ENCODE results near the gene HS6ST2. TPM values are rescaled to one million over a fixed set of nuclear protein-coding genes. Genes with fewer than 3 reads are reported as not detected.

The HS6ST2 gene
- total RNA-seq, 5 donors from 2014 or later (not counting 1 experiment from before 2014, with no cell fraction given), result not detected

- H3K9me3 ChIP-seq, result no peaks in the 10 kb centered on the region
- H3K9me3 Mint-ChIP-seq, result no peaks in the 10 kb centered on the region
- no peaks in the 10 kb centered on the region for H3K36me3 Mint-ChIP-seq
- H3K27ac ChIP-seq (ENCODE audit: low read length), result no peak overlapping the region
- WGBS (ENCODE audit: insufficient coverage), result 63% methylated on average over 2 of the region's 4 CpGs
- ChIA-PET CTCF (no interaction called here), POLR2A (no interaction called here)
- no peak overlapping the region for H3K4me3 Mint-ChIP-seq
- DNase-seq, result no peak
- no peak overlapping the region for H3K4me3 ChIP-seq (ENCODE audit: control insufficient read depth in 1 of 2, extremely low read depth in 1 of 2, low read length in 1 of 2)
- H3K4me1 ChIP-seq (ENCODE audit: control insufficient read depth in 1 of 2, extremely low read depth in 1 of 2, insufficient read depth in 2 of 2, low read length in 2 of 2), result no peaks in the 10 kb centered on the region
- no peaks in the 10 kb centered on the region for H3K4me1 Mint-ChIP-seq
- H3K27me3 ChIP-seq (replicated peaks in 1 of 2; ENCODE audit: control insufficient read depth in 2 of 2, extremely low read depth in 1 of 2, insufficient read depth in 2 of 2, low read length in 1 of 2), result no peaks in the 10 kb centered on the region
- H3K27ac Mint-ChIP-seq, result no peak overlapping the region
- no peak for ATAC-seq (replicated peaks in 1 of 4)
- no peaks in the 10 kb centered on the region for H3K36me3 ChIP-seq (ENCODE audit: control insufficient read depth in 2 of 2, extremely low read depth in 1 of 2, insufficient read depth in 1 of 2, low read length in 1 of 2)
- peaks cover 3 to 26% of the 10 kb centered on the region in 2 donors for H3K27me3 Mint-ChIP-seq
Observed at GRCh38 chrX:132758759-132759158, 199.7 kb downstream of the HS6ST2 start.

DNA sequence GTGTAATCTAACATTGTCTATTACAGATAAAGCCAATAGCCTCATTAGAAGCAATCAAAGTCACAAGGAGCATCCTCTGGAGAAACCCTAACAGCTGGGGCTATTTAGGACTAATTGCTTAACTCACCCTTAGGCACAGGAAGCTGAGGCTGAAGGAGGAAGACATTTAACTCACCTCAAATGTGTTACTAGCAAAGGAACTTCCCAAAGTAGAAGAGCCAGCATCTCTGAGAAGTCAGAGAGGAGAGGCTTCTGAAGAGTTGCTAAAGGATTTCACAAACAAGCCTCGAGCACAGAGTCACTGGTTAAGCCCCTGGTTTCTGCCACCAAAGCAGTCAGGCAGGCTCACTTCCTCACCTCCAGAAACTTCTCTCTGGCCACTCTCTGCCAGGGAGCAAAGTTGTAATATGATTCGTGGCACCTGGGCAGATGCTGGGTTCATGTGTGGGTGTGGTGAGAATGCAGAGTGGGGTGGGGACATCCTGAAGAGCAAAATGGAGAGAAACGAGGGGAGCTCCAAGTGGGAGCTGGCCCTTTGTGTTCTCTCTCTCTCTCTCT, 201.3 kb downstream of the HS6ST2 start:
- WGBS (ENCODE audit: insufficient coverage), result no CpG with 5 or more reads among the region's 3 CpGs
- Mint-ChIP-seq H3K4me3 (no peak overlapping the region), H3K27me3 (peaks cover 3 to 25% of the 10 kb centered on the region in 2 donors), H3K4me1 (no peaks in the 10 kb centered on the region), H3K36me3 (no peaks in the 10 kb centered on the region), H3K9me3 (no peaks in the 10 kb centered on the region), H3K27ac (no peak overlapping the region)
- POLR2A ChIA-PET, result no interaction called here
- DNase-seq, result no peak
- Histone ChIP-seq H3K4me1 (ENCODE audit: control insufficient read depth in 1 of 2, extremely low read depth in 1 of 2, insufficient read depth in 2 of 2, low read length in 2 of 2) (no peaks in the 10 kb centered on the region), H3K36me3 (ENCODE audit: control insufficient read depth in 2 of 2, extremely low read depth in 1 of 2, insufficient read depth in 1 of 2, low read length in 1 of 2) (no peaks in the 10 kb centered on the region), H3K4me3 (ENCODE audit: control insufficient read depth in 1 of 2, extremely low read depth in 1 of 2, low read length in 1 of 2) (no peak overlapping the region), H3K27ac (ENCODE audit: low read length) (no peak overlapping the region), H3K9me3 (no peaks in the 10 kb centered on the region), H3K27me3 (replicated peaks in 1 of 2; ENCODE audit: control insufficient read depth in 2 of 2, extremely low read depth in 1 of 2, insufficient read depth in 2 of 2, low read length in 1 of 2) (no peaks in the 10 kb centered on the region)
- CTCF ChIA-PET, result interaction anchor here in 1 of 2 donors (0.6 kb wide), 1 partner anchor 36 kb away, joined by 4 read pairs; no protein-coding TSS in a partner anchor
- ATAC-seq (replicated peaks in 1 of 4), result no peak

- 83% methylated on average over 1 of the region's 4 CpGs for WGBS (ENCODE audit: insufficient coverage)
- no peak overlapping the region for H3K27ac Mint-ChIP-seq
- ATAC-seq (replicated peaks in 1 of 4) (no peak), DNase-seq (no peak)
- H3K4me3 Mint-ChIP-seq, result no peak overlapping the region
- ChIA-PET CTCF (interaction anchor here in 1 of 2 donors (0.6 to 0.7 kb wide), 2 partner anchors 36 to 605 kb away, joined by 3 to 4 read pairs; no protein-coding TSS in a partner anchor), POLR2A (no interaction called here)
- H3K27me3 Mint-ChIP-seq, result peaks cover 3 to 23% of the 10 kb centered on the region in 2 donors
- H3K9me3 Mint-ChIP-seq, result no peaks in the 10 kb centered on the region
- no peak overlapping the region for H3K4me3 ChIP-seq (ENCODE audit: control insufficient read depth in 1 of 2, extremely low read depth in 1 of 2, low read length in 1 of 2)
- H3K36me3 Mint-ChIP-seq, result no peaks in the 10 kb centered on the region
- no peaks in the 10 kb centered on the region for H3K4me1 ChIP-seq (ENCODE audit: control insufficient read depth in 1 of 2, extremely low read depth in 1 of 2, insufficient read depth in 2 of 2, low read length in 2 of 2)
- H3K27ac ChIP-seq (ENCODE audit: low read length), result no peak overlapping the region
- H3K27me3 ChIP-seq (replicated peaks in 1 of 2; ENCODE audit: control insufficient read depth in 2 of 2, extremely low read depth in 1 of 2, insufficient read depth in 2 of 2, low read length in 1 of 2), result no peaks in the 10 kb centered on the region
- H3K9me3 ChIP-seq, result no peaks in the 10 kb centered on the region
- no peaks in the 10 kb centered on the region for H3K4me1 Mint-ChIP-seq
- H3K36me3 ChIP-seq (ENCODE audit: control insufficient read depth in 2 of 2, extremely low read depth in 1 of 2, insufficient read depth in 1 of 2, low read length in 1 of 2), result no peaks in the 10 kb centered on the region
Observed at GRCh38 chrX:132756439-132756838, 202.0 kb downstream of the HS6ST2 start.

- Histone ChIP-seq H3K27me3 (replicated peaks in 1 of 2; ENCODE audit: control insufficient read depth in 2 of 2, extremely low read depth in 1 of 2, insufficient read depth in 2 of 2, low read length in 1 of 2) (no peaks in the 10 kb centered on the region), H3K27ac (ENCODE audit: low read length) (no peak overlapping the region), H3K4me1 (ENCODE audit: control insufficient read depth in 1 of 2, extremely low read depth in 1 of 2, insufficient read depth in 2 of 2, low read length in 2 of 2) (peaks cover 0 to 11% of the 10 kb centered on the region in 2 experiments), H3K36me3 (ENCODE audit: control insufficient read depth in 2 of 2, extremely low read depth in 1 of 2, insufficient read depth in 1 of 2, low read length in 1 of 2) (no peaks in the 10 kb centered on the region), H3K9me3 (no peaks in the 10 kb centered on the region), H3K4me3 (ENCODE audit: control insufficient read depth in 1 of 2, extremely low read depth in 1 of 2, low read length in 1 of 2) (no peak overlapping the region)
- DNase-seq, result no peak
- Mint-ChIP-seq H3K27me3 (peaks cover 0 to 30% of the 10 kb centered on the region in 2 donors), H3K4me3 (no peak overlapping the region), H3K27ac (no peak overlapping the region), H3K36me3 (no peaks in the 10 kb centered on the region), H3K4me1 (peaks cover 0 to 6% (median 1%) of the 10 kb centered on the region in 3 donors), H3K9me3 (no peaks in the 10 kb centered on the region)
- ChIA-PET CTCF (interaction anchor here in 1 of 2 donors (0.6 kb wide), 1 partner anchor 1048 kb away, joined by 4 read pairs; no protein-coding TSS in a partner anchor), POLR2A (no interaction called here)
- ATAC-seq (replicated peaks in 1 of 4), result no peak
- no CpG with 5 or more reads among the region's 3 CpGs for WGBS (ENCODE audit: insufficient coverage)
Observed at GRCh38 chrX:132751063-132751690, 207.3 kb downstream of the HS6ST2 start.

DNA sequence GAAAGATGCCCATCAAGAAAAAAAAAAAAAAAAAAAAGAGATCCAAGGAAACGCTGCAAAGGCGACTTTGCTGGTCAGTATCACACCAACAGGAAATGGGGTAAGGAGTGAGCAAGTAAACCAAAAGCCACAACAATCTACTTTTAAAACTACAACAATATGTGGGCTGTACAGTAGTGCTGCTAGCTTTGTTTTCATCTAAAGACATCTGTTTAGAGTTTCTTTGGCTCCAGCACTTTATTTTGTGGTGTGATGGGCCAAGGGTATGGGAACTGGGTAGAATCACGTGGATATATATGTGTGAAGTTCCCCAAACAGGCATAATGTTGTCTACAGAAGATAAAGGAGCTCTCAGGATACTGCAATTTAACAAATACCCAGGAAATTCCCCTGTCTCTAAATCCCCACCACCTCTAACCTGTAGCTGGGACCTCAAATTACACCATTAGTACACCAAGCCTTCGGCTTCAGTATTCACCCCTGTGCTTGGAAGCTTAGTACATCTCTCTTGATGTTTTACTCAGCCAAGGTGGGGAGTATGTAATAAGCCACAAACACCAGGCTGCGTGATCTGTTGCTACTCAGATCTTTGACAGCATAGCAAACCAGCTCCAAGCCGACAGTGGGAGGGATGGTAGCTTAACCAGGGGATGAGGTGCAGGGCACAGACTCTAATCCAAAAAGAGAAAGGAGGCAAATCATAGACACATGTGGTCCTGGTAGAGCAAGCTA, 207.9 kb downstream of the HS6ST2 start:
- ATAC-seq (replicated peaks in 1 of 4) (no peak), DNase-seq (no peak)
- H3K27me3 Mint-ChIP-seq, result peaks cover 0 to 30% of the 10 kb centered on the region in 2 donors
- no peaks in the 10 kb centered on the region for H3K9me3 Mint-ChIP-seq
- ChIA-PET CTCF (interaction anchor here in 1 of 2 donors (0.6 kb wide), 1 partner anchor 1048 kb away, joined by 4 read pairs; no protein-coding TSS in a partner anchor), POLR2A (no interaction called here)
- H3K4me1 Mint-ChIP-seq, result peaks cover 0 to 6% (median 1%) of the 10 kb centered on the region in 3 donors
- WGBS (ENCODE audit: insufficient coverage), result no CpG with 5 or more reads among the region's 6 CpGs
- no peak overlapping the region for H3K27ac Mint-ChIP-seq
- no peaks in the 10 kb centered on the region for H3K9me3 ChIP-seq
- H3K4me1 ChIP-seq (ENCODE audit: control insufficient read depth in 1 of 2, extremely low read depth in 1 of 2, insufficient read depth in 2 of 2, low read length in 2 of 2), result peaks cover 0 to 11% of the 10 kb centered on the region in 2 experiments
- H3K36me3 Mint-ChIP-seq, result no peaks in the 10 kb centered on the region
- no peak overlapping the region for H3K27ac ChIP-seq (ENCODE audit: low read length)
- no peaks in the 10 kb centered on the region for H3K36me3 ChIP-seq (ENCODE audit: control insufficient read depth in 2 of 2, extremely low read depth in 1 of 2, insufficient read depth in 1 of 2, low read length in 1 of 2)
- no peaks in the 10 kb centered on the region for H3K27me3 ChIP-seq (replicated peaks in 1 of 2; ENCODE audit: control insufficient read depth in 2 of 2, extremely low read depth in 1 of 2, insufficient read depth in 2 of 2, low read length in 1 of 2)
- H3K4me3 Mint-ChIP-seq, result no peak overlapping the region
- no peak overlapping the region for H3K4me3 ChIP-seq (ENCODE audit: control insufficient read depth in 1 of 2, extremely low read depth in 1 of 2, low read length in 1 of 2)

- ChIA-PET POLR2A (no interaction called here), CTCF (no interaction called here)
- H3K27ac Mint-ChIP-seq, result no peak overlapping the region
- no peak overlapping the region for H3K27ac ChIP-seq (ENCODE audit: low read length)
- H3K4me3 ChIP-seq (ENCODE audit: control insufficient read depth in 1 of 2, extremely low read depth in 1 of 2, low read length in 1 of 2), result no peak overlapping the region
- no peaks in the 10 kb centered on the region for H3K27me3 ChIP-seq (replicated peaks in 1 of 2; ENCODE audit: control insufficient read depth in 2 of 2, extremely low read depth in 1 of 2, insufficient read depth in 2 of 2, low read length in 1 of 2)
- H3K36me3 Mint-ChIP-seq, result no peaks in the 10 kb centered on the region
- no peaks in the 10 kb centered on the region for H3K9me3 Mint-ChIP-seq
- DNase-seq, result no peak
- peaks cover 0 to 6% (median 1%) of the 10 kb centered on the region in 3 donors for H3K4me1 Mint-ChIP-seq
- ATAC-seq (replicated peaks in 1 of 4), result no peak
- no peaks in the 10 kb centered on the region for H3K36me3 ChIP-seq (ENCODE audit: control insufficient read depth in 2 of 2, extremely low read depth in 1 of 2, insufficient read depth in 1 of 2, low read length in 1 of 2)
- H3K27me3 Mint-ChIP-seq, result peaks cover 0 to 34% of the 10 kb centered on the region in 2 donors
- H3K4me1 ChIP-seq (ENCODE audit: control insufficient read depth in 1 of 2, extremely low read depth in 1 of 2, insufficient read depth in 2 of 2, low read length in 2 of 2), result peaks cover 0 to 11% of the 10 kb centered on the region in 2 experiments
- H3K9me3 ChIP-seq, result no peaks in the 10 kb centered on the region
- H3K4me3 Mint-ChIP-seq, result no peak overlapping the region
- WGBS (ENCODE audit: insufficient coverage), result no CpG with 5 or more reads among the region's 3 CpGs
Observed at GRCh38 chrX:132749406-132749805, 209.0 kb downstream of the HS6ST2 start.
